Neutrophil (primary cell): ENCODE results near the gene FOXD3.
A peak's percentile ranks its signal among the peaks of the same experiment; 100 is the strongest.

Experiments
- H3K27ac ChIP-seq: fragments of 200-600 bp; sonication (generic); 2 replicates; pipeline ENCODE4 v1.5.1; 2016; ENCODE audit warnings: mild to moderate bottlenecking, moderate library complexity
- H3K27me3 ChIP-seq: fragments of 200-600 bp; sonication (generic); 2 replicates; pipeline ENCODE4 v1.6.0; 2016; ENCODE audit warnings: mild to moderate bottlenecking
- H3K36me3 ChIP-seq: fragments of 200-600 bp; sonication (generic); 2 replicates; pipeline ENCODE4 v1.5.1; 2017
- H3K4me1 ChIP-seq, 2 experiments: fragments of 200-600 bp in 1 of 2; sonication (generic) in 1 of 2; 1 replicate in 1 of 2; 2 replicates in 1 of 2; pipeline versions ENCODE4 v1.5.1 to v1.6.1; 2013 to 2016; ENCODE audit warnings: low read depth in 1 of 2, low read length in 1 of 2, mild to moderate bottlenecking in 1 of 2, moderate library complexity in 1 of 2; ENCODE audit not compliant: control insufficient read depth in 1 of 2, insufficient read depth in 1 of 2
- H3K4me3 ChIP-seq, 2 experiments: fragments of 200-600 bp in 1 of 2; sonication (generic) in 1 of 2; 1 replicate in 1 of 2; 2 replicates in 1 of 2; pipeline ENCODE4 v1.5.1; 2013 to 2016; ENCODE audit warnings: low read depth in 1 of 2, low read length in 1 of 2, mild to moderate bottlenecking in 1 of 2, moderate library complexity in 1 of 2
- H3K9me3 ChIP-seq: fragments of 200-600 bp; sonication (generic); 2 replicates; pipeline ENCODE4 v1.5.1; 2016
- CTCF ChIP-seq: fragments of 200-600 bp; sonication (generic); IDR thresholded peaks from 2 replicates; pipeline ENCODE4 v1.5.1; 2016; ENCODE audit warnings: antibody characterized with exemption

FOXD3 gene

DNA sequence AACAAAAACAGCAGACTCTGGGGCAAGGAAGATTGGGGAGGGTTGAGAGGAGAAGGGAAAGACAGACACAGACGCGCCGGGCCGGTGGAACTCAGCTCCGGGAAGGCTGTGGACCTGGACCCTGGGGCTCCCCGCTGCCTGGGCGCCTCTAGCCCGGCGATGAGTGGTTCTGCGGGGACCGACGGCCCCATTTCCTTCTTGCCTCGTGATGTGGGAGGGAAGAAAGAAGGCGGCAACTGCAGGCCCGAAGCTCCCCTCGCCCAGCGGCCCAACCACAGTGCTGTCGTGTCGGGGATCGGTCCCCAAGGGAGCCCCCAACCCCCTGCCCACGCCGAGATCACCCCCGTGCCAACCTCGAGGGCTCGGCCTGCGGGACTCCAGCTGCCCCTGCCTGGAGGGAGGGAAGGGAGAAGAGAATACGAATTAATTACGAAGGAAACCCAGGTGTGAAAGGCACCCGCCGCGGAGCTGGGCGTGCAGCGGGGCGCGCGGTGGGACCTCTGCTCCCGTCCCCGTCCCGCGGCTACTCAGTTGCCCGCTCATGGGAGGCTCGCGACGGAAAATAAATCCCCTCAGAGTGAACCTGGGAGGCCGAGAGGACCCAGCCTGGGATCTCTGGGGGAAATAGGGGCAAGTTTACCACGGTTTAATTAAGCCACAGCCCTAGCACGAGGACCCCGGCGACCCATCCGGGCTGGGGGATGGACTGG lies 7.4 kb downstream of the FOXD3 start:
- H3K27ac ChIP-seq = no peak overlapping the region
- H3K9me3 ChIP-seq = no peaks in the 10 kb centered on the region
- no peaks in the 10 kb centered on the region for H3K36me3 ChIP-seq
- H3K4me3 ChIP-seq = peak overlapping the region in 1 of 2 experiments; percentile 1
- H3K4me1 ChIP-seq = peaks cover 11 to 29% of the 10 kb centered on the region in 2 experiments
- TF ChIP-seq CTCF = no peak
- peaks cover 100% of the 10 kb centered on the region for H3K27me3 ChIP-seq

DNA sequence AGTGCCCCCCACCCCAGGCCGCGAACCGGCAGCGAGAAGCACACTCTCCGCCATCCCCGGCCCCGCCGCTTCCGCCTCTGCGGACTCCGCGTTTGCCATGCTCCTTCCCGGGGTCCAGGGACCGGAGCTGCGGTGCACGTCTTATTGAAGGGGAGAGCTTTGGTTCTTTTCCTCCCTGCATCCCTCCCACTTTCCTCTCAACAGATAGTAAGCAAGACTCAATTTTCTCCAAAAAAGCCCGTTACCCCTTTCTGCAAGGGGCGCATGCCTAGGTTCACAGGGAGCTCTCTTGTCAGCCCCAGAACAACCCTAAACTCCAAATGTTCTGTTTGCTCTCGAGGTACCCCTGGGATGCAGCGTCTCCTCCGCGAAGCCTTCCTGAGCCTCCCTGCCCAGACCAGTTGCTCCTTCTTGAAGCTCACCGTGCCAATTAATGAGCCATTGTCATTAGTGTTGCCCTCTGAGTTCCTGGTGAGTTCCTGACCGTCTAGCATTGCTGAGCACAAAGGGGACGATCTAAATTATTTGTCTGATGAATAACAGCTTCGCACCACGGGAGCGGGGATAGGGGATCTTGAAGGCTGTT lies 8.1 kb downstream of the FOXD3 start:
- Histone ChIP-seq H3K27ac (no peak overlapping the region), H3K27me3 (peaks cover 100% of the 10 kb centered on the region), H3K4me3 (peak overlapping the region in 1 of 2 experiments; percentile 1), H3K9me3 (no peaks in the 10 kb centered on the region), H3K4me1 (peaks cover 11 to 29% of the 10 kb centered on the region in 2 experiments), H3K36me3 (no peaks in the 10 kb centered on the region)
- TF ChIP-seq CTCF = no peak

GRCh38 chr1:63342402-63342801 lies 20.0 kb downstream of the FOXD3 start:
- H3K27me3 ChIP-seq = peaks cover 41% of the 10 kb centered on the region
- no peak overlapping the region for H3K27ac ChIP-seq
- H3K9me3 ChIP-seq = no peaks in the 10 kb centered on the region
- H3K4me3 ChIP-seq = no peak overlapping the region
- H3K36me3 ChIP-seq = no peaks in the 10 kb centered on the region
- no peaks in the 10 kb centered on the region for H3K4me1 ChIP-seq
- TF ChIP-seq CTCF = no peak

DNA sequence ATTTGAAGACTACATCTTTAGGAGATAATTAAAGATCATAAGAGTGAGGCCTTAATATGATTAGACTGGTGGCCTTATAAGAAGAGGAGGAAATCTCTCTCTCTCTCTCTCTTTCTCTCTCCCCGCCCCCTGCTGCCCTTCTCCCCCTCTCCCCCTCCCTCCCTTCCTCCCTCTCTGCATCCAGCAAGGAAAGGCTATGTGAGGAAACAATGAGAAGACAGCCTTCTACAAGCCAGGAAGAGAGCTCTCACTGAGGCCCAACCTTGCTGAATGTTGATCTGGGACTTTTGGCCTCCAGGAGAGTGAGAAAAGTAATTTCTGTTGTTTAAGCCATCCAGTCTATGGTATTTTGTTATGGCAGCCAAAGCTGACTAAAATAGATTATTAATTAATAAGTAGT lies 21.6 kb downstream of the FOXD3 start:
- Histone ChIP-seq H3K4me3 (no peak overlapping the region), H3K9me3 (no peaks in the 10 kb centered on the region), H3K27me3 (peaks cover 37% of the 10 kb centered on the region), H3K4me1 (peaks cover 4 to 7% of the 10 kb centered on the region in 2 experiments), H3K27ac (no peak overlapping the region), H3K36me3 (no peaks in the 10 kb centered on the region)
- no peak for TF ChIP-seq CTCF

DNA sequence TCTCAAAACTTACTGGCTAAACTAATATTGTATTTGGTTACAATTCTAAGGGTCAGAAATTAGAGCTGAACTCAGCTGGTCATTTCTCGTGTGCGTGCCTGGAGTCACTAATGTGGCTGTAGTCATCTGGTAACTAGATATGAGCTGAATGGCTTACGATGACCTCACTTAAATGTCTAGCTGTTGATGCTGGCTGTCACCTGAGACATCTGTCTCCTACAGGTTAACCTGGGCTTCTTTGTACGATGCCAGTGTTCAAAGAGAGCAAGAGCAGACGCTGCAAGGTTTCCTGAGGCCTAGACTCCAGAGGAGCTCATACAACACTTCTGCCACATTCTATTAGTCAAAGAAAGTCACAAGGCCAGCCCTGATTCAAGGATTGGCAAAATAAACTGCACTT lies 28.0 kb downstream of the FOXD3 start:
- H3K9me3 ChIP-seq = no peaks in the 10 kb centered on the region
- H3K4me3 ChIP-seq = no peak overlapping the region
- TF ChIP-seq CTCF = no peak
- H3K4me1 ChIP-seq = peaks cover 4 to 7% of the 10 kb centered on the region in 2 experiments
- H3K36me3 ChIP-seq = no peaks in the 10 kb centered on the region
- no peak overlapping the region for H3K27ac ChIP-seq
- peaks cover 45% of the 10 kb centered on the region for H3K27me3 ChIP-seq
